ENCODE measurements around the gene GPN2.

GPN2 gene

DNA sequence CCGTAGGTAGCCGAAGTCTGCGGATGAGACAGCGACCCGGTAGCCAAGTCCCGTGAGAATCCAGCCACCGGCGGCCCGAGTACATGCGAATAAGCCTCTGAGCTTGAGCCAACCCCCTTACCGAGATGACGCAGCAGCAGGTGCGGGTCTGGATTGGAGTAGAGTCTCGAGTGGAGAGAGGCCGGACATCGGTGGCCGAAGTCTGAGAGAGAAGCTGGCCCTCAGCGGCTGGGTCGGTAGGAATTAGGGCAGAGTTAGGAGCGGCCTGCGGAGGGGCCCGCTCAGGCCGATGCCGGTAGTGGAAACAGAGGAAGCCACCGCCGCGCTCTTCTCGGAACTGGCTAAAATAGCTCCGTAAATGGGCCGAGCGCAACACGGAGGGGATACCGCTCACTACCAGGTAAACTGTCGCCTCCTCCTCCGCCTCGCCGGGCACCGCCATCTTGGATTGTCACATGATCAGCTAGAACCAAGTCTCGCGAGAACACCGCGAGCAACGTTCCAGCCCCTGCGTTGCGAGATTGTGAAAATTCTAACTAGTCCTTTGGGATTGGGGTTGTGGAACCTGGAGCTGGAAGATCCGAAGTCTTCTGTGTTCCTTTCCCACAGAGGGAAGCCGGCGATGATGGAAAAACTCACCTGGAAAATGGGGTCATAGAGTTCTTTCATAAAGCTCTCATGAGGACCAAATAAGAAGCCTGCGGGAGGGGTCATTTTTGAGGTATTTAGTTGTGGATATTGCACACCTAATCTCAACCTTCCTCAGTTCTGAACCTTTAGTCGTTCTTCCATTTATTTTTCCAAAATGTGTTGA, 10.1 kb upstream of the GPN2 start, which contains the start of gene GPATCH3:
GPATCH3 (minus strand) TSS at position 467 of the 814 bp plus-strand sequence; CDS start at position 442, 25 bp downstream.
- peak within 1 kb of the TSS; percentile 90 to 97 (median 95) for H3K27ac Mint-ChIP-seq
- TF ChIP-seq, protein P1, sequence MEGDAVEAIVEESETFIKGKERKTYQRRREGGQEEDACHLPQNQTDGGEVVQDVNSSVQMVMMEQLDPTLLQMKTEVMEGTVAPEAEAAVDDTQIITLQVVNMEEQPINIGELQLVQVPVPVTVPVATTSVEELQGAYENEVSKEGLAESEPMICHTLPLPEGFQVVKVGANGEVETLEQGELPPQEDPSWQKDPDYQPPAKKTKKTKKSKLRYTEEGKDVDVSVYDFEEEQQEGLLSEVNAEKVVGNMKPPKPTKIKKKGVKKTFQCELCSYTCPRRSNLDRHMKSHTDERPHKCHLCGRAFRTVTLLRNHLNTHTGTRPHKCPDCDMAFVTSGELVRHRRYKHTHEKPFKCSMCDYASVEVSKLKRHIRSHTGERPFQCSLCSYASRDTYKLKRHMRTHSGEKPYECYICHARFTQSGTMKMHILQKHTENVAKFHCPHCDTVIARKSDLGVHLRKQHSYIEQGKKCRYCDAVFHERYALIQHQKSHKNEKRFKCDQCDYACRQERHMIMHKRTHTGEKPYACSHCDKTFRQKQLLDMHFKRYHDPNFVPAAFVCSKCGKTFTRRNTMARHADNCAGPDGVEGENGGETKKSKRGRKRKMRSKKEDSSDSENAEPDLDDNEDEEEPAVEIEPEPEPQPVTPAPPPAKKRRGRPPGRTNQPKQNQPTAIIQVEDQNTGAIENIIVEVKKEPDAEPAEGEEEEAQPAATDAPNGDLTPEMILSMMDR (IDR thresholded peaks at IDR 0.05; ENCODE audit: unreplicated experiment in 3 of 3): no peak
- peaks cover under 1% of the 10 kb centered on the region for H3K27me3 Mint-ChIP-seq (ENCODE audit: low read depth)
- peaks cover 13% of the 10 kb centered on the region for H3K36me3 Mint-ChIP-seq (ENCODE audit: low read depth)
- peaks cover 19% of the 10 kb centered on the region for H3K4me1 Mint-ChIP-seq
- peak within 1 kb of the TSS; percentile 87 to 94 (median 93) for H3K4me3 Mint-ChIP-seq
- no peaks in the 10 kb centered on the region for H3K9me3 Mint-ChIP-seq

DNA sequence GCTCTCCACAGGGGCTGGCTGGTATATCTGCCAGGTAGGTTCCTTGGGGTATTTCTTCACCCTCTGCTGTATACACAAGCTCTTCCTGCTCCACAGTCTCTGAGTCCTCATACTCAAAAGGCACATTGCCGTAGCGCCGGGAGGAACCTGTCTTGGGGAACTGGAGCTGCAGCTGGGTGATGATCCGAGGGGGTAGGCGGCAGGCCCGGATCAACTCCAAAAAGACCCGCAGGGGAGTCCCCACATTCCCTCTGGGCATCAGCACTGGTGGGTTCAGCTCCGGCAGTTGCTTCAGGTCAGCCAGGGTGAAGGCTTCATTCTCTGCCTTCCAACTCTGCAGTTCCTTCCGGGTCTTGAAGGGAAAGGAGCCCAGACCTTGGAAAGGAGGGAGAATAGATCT, 7.3 kb upstream of the GPN2 start:
- H3K36me3 Mint-ChIP-seq (ENCODE audit: low read depth): peaks cover 36% of the 10 kb centered on the region

DNA sequence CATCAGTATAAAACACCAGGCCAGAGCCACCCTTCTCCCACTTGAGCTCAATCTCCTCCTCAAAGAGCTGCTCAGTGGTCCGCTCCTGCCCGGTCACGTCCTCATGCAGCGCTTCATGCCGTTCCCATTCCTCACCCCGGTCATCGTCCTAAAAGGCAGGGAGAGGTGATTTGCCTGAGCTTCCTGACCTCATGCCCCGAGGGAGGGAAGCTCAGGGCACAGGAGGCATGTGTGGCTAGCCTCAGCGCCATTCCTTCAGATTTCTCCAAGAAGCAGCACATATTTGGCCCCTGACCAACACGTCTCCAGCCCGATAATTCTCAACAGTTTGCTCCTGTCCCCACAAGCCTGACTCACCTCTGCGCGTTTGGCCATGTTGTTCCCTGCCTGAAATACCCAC, 4.2 kb upstream of the GPN2 start:
- H3K4me1 Mint-ChIP-seq: peaks cover 8% of the 10 kb centered on the region
- H3K27me3 Mint-ChIP-seq (ENCODE audit: low read depth): no peaks in the 10 kb centered on the region
- TF ChIP-seq, protein P1 (IDR thresholded peaks at IDR 0.05; ENCODE audit: unreplicated experiment in 3 of 3): no peak
- H3K4me3 Mint-ChIP-seq: peak overlapping the region in 1 of 3 experiments; percentile 38
- H3K36me3 Mint-ChIP-seq (ENCODE audit: low read depth): peaks cover 42% of the 10 kb centered on the region
- H3K27ac Mint-ChIP-seq: no peak overlapping the region
- H3K9me3 Mint-ChIP-seq: no peaks in the 10 kb centered on the region

More for the DNA sequence above, 7.3 kb upstream of the GPN2 start:
- Mint-ChIP-seq H3K9me3 (no peaks in the 10 kb centered on the region), H3K4me3 (peak overlapping the region in 1 of 3 experiments; percentile 41), H3K4me1 (peaks cover 19% of the 10 kb centered on the region), H3K27ac (no peak overlapping the region), H3K27me3 (ENCODE audit: low read depth) (no peaks in the 10 kb centered on the region)
- TF ChIP-seq, protein P1 (IDR thresholded peaks at IDR 0.05; ENCODE audit: unreplicated experiment in 3 of 3): no peak

DNA sequence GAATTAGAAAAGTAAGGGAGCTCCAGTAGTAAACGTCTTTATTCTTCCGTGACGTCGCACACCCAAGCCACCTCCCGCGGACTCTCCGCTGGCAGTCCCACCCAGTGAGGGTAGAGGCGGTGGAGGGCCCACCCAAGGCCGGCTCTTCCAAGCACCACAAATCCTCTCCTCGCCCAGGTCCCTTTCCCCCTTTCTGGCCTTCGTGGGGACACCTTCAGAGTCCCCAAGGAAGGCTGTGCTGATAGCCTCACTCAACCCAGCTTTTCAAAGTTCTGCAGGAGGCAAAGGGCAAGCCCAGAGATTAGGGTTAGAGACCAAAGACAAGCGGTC, 349 bp upstream of the GPN2 start:
- peak overlapping the region; percentile 96 for H3K4me3 Mint-ChIP-seq
- H3K4me1 Mint-ChIP-seq: peaks cover 17% of the 10 kb centered on the region
- H3K9me3 Mint-ChIP-seq: no peaks in the 10 kb centered on the region
- H3K27ac Mint-ChIP-seq: peak overlapping the region; percentile 85 to 97 (median 96)
- peaks cover 53% of the 10 kb centered on the region for H3K36me3 Mint-ChIP-seq (ENCODE audit: low read depth)
- TF ChIP-seq, protein P1 (IDR thresholded peaks at IDR 0.05; ENCODE audit: unreplicated experiment in 3 of 3): no peak
- H3K27me3 Mint-ChIP-seq (ENCODE audit: low read depth): no peaks in the 10 kb centered on the region

DNA sequence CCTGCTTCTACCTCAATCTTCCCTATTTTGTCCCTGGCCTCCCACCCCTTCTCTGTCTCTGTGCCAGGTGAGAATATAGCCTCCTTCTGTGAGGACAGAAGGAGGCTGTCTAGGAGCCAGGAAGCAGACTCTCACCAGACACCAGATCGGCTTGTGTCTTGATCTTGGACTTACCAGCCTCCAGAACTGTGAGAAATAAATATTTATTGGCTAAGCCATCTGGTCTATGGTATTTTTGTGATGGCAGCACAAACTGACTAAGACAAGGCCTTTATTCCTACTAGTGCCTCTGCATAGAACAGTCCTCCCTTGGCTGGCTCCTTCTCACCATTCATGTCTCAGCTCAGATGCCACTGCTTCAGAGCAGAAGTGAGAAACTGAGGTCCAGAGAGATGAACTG, 1.9 kb downstream of the GPN2 start:
- peaks cover 56% of the 10 kb centered on the region for H3K36me3 Mint-ChIP-seq (ENCODE audit: low read depth)
- peak overlapping the region; percentile 85 to 97 (median 96) for H3K27ac Mint-ChIP-seq
- peaks cover 17% of the 10 kb centered on the region for H3K4me1 Mint-ChIP-seq
- H3K4me3 Mint-ChIP-seq: peak overlapping the region; percentile 96
- TF ChIP-seq, protein P1 (IDR thresholded peaks at IDR 0.05; ENCODE audit: unreplicated experiment in 3 of 3): no peak
- no peaks in the 10 kb centered on the region for H3K27me3 Mint-ChIP-seq (ENCODE audit: low read depth)
- H3K9me3 Mint-ChIP-seq: no peaks in the 10 kb centered on the region

DNA sequence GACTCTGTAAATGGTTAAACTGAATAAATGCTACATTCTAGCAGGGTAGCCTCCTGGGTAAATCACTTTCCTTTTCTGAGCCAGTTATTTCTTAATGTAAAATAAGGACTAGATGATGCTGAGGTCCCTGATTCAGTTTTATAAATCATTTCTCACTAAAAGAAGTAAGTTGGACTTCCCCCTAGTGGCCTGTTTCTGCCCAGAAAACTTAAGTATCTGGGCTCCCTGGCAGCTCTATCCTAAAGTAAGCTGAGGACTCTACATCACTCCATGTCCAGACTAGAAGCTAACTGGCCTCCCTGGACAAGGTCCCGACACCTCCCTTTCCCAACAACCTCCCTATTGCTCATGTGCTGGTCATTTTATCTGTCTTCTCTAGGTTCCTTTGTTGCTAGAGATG, 3.0 kb downstream of the GPN2 start:
- Mint-ChIP-seq H3K27me3 (ENCODE audit: low read depth) (no peaks in the 10 kb centered on the region), H3K9me3 (no peaks in the 10 kb centered on the region), H3K4me3 (peak overlapping the region; percentile 64 to 89 (median 85)), H3K27ac (peak overlapping the region in 2 of 3 experiments; percentile 42 to 92), H3K4me1 (peaks cover 17% of the 10 kb centered on the region), H3K36me3 (ENCODE audit: low read depth) (peaks cover 59% of the 10 kb centered on the region)
- TF ChIP-seq, protein P1 (IDR thresholded peaks at IDR 0.05; ENCODE audit: unreplicated experiment in 3 of 3): peak; percentile 42 to 51 (median 45)
